ENCODE data around the gene LGR4. TPM values are rescaled to one million over a fixed set of nuclear protein-coding genes. Genes with fewer than 3 reads are reported as not detected.

LGR4 gene
- total and polyA plus RNA-seq, 2 of the 4 experiments (the other 2 are of a cell fraction) = 2.9 to 6.8 TPM

DNA sequence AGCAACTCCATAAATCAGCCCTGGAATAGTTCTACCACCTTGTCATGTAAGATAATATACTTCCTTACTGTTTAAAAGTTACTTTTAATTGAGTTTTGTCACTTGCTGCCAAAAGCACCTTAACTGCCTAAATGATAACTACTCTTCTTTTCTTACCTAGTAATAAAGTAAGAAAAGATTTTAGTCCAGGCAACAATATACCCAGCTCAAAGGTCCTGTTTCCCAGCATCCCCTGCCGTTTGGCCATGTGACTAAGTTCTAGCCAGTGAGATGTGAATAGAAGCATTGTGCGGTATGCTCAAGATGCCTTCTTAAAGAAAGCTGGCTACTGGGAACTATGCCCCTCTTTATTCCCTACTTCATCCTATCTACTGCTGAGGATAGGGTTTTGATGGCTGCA, 70.1 kb downstream of the LGR4 start:
- intact Hi-C loops (cut with micrococcal nuclease) = no loop called here
- Histone ChIP-seq H3K4ac (ENCODE audit: low read depth, low read length) (no peak overlapping the region), H4K5ac (ENCODE audit: low read depth, low read length) (no peak overlapping the region), H3K4me2 (ENCODE audit: low read depth, low read length) (no peak overlapping the region), H3K9me1 (ENCODE audit: insufficient read depth, low read length) (no peaks in the 10 kb centered on the region), H3K79me1 (ENCODE audit: low read depth in 1 of 2, low read length in 2 of 2) (no peaks in the 10 kb centered on the region), H3K14ac (replicated peaks; ENCODE audit: low read depth, low read length) (no peak overlapping the region), H4K20me1 (ENCODE audit: insufficient read depth, low read length) (no peaks in the 10 kb centered on the region), H2AK5ac (ENCODE audit: low read depth, low read length) (no peak overlapping the region), H4K91ac (ENCODE audit: insufficient read depth, low read depth, low read length) (no peak overlapping the region), H2AK9ac (replicated peaks; ENCODE audit: low read depth, low read length, poor library complexity) (no peak overlapping the region), H2BK20ac (ENCODE audit: low read depth, low read length) (no peak overlapping the region), H3K36me3 (ENCODE audit: control insufficient read depth, insufficient read depth, low read length) (no peaks in the 10 kb centered on the region), H4K8ac (ENCODE audit: low read depth in 2 of 2, low read length in 2 of 2) (no peak overlapping the region), H3K56ac (ENCODE audit: extremely low read depth, insufficient read depth, low read length) (no peak overlapping the region), H3K18ac (ENCODE audit: low read depth, low read length) (no peak overlapping the region), H2BK15ac (ENCODE audit: low read depth, low read length) (no peak overlapping the region), H2AFZ (replicated peaks; ENCODE audit: low read length, poor library complexity) (no peak overlapping the region), H2BK5ac (ENCODE audit: low read depth, low read length, poor library complexity, severe bottlenecking) (no peak overlapping the region), H3K9me3 (ENCODE audit: control insufficient read depth, insufficient read depth, low read length) (no peaks in the 10 kb centered on the region), H3K9ac (ENCODE audit: low read depth, low read length) (no peak overlapping the region), H3K4me3 (ENCODE audit: insufficient read depth, low read depth, low read length) (no peak overlapping the region), H3K27me3 (ENCODE audit: control insufficient read depth, insufficient read depth, low read length) (no peaks in the 10 kb centered on the region), H3K23ac (ENCODE audit: low read depth, low read length) (no peak overlapping the region), H3K4me1 (ENCODE audit: control insufficient read depth, insufficient read depth, low read length) (no peaks in the 10 kb centered on the region), H3K27ac (ENCODE audit: insufficient read depth, low read length) (no peak overlapping the region), H2BK120ac (ENCODE audit: low read depth, low read length) (no peak overlapping the region)
- ATAC-seq (ENCODE audit: low read depth) (no peak), DNase-seq (no peak)
- ChIA-PET POLR2A (ENCODE audit: unreplicated experiment) (no interaction called here), CTCF (no interaction called here)
- TF ChIP-seq MAFK (IDR thresholded peaks at IDR 0.05; ENCODE audit: low read depth, low read length) = no peak
- no peak for TF ChIP-seq BHLHE40 (IDR thresholded peaks at IDR 0.05; ENCODE audit: low read depth, low read length)
- no peak for TF ChIP-seq SMC3 (IDR thresholded peaks at IDR 0.05; ENCODE audit: low read depth, low read length)
- no peak for TF ChIP-seq CTCF (conservative IDR thresholded peaks at IDR 0.05; ENCODE audit: low read depth, low read length)
- TF ChIP-seq RFX5 (IDR thresholded peaks at IDR 0.05; ENCODE audit: low read depth, low read length) = no peak
- TF ChIP-seq RAD21 (IDR thresholded peaks at IDR 0.05; ENCODE audit: low read length) = no peak
- TF ChIP-seq NFE2L2 (IDR thresholded peaks at IDR 0.05; ENCODE audit: low read depth, low read length) = no peak
- no peak for TF ChIP-seq MAZ (IDR thresholded peaks at IDR 0.05; ENCODE audit: borderline replicate concordance, low read depth, low read length)
- TF ChIP-seq CEBPB (IDR thresholded peaks at IDR 0.05; ENCODE audit: low read depth, low read length) = no peak
- no peak for TF ChIP-seq RCOR1 (IDR thresholded peaks at IDR 0.05; ENCODE audit: insufficient replicate concordance, low read length)
- in situ Hi-C loops (cut with MboI; ENCODE audit: low sequenced_read_pairs) = no loop called here
- no TSS peak for BruUV-seq (replicated peaks)
- WGBS, 2 experiments (ENCODE audit: extremely low coverage in 2 of 2, insufficient read length in 1 of 2) = no CpG with 5 or more reads among the region's 2 CpGs
- dilution Hi-C loops (cut with HindIII; ENCODE audit: low sequenced_read_pairs, unreplicated experiment) = no loop called here

Data from IMR-90 (cell line).